ENCODE results near the gene HSD11B1L.
"Not testable (repeated sequence)": the region's sequence is repeated elsewhere in the genome, so short reads cannot be mapped to it uniquely, and the experiment has no call there.

The HSD11B1L gene

GRCh38 chr19:5686647-5687359 is 6.0 kb downstream of the HSD11B1L start:
- peak; percentile 94 for DNase-seq (ENCODE audit: low read depth in 2 of 2, low spot score in 1 of 2)

DNA sequence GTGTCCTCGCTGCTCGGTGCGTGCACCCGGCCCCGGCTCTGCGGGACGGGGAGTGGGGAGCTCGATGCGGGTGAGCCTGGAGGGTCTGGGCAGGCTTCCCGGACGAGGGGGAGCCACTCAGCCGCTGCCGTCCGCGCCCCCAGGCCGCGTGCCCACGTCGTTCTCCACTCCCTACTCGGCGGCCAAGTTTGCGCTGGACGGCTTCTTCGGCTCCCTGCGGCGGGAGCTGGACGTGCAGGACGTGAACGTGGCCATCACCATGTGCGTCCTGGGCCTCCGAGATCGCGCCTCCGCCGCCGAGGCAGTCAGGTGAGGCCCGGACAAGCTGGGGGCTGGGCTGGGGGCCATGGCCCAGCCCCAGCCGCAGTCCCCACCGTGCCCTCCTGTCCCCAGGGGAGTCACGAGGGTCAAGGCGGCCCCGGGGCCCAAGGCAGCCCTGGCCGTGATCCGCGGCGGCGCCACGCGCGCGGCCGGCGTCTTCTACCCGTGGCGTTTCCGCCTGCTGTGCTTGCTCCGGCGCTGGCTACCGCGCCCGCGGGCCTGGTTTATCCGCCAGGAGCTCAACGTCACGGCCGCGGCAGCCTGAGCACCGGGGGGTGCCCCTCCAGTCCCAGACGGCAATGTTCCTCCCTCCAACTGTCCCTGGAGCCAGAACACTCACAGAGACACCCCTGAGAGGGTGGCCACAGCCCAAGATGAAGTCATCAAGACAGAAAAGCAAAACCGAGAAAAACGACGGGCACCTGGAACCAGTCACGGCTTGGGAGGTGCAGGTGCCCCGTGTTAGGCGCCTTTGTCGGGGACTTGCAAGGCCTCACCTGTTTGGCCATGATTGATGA is 6.8 kb downstream of the HSD11B1L start:
- no peak for DNase-seq (ENCODE audit: low read depth in 2 of 2, low spot score in 1 of 2)

DNA sequence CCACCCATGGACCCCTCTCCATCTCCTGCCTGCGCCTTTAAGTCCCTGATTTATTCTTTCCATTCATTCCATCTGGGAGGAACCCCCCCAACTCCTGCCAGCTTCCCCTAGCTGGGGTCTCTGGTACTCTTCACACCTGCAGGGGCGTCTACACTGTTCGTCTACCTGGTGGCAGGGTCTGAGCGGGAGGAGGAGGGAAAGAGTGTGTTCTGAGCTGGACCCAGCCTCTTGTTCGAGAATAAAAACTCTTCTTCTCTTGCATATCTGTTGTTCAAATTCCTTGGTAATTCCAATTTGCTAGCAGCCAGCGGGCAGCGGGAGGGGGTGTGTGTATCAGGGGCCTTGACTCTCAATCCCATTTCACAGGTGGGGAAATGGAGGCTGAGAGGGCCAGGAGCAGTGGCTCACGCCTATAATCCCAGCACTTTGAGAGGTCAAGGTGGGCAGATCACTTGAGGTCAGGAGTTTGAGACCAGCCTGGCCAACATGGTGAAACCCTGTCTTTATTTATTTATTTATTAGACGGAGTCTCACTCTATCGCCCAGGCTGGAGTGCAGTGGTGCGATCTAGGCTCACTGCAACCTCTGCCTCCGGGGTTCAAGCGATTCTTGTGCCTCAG is 7.5 kb downstream of the HSD11B1L start:
- DNase-seq (ENCODE audit: low read depth in 2 of 2, low spot score in 1 of 2), result not testable (repeated sequence)

- peak; percentile 94 to 97 for DNase-seq (ENCODE audit: low read depth in 2 of 2, low spot score in 1 of 2)
Measured at GRCh38 chr19:5690125-5690954, 9.5 kb downstream of the HSD11B1L start, which contains the start of gene RPL36. TSS of gene RPL36 (plus strand) at chr19:5690295. CDS start at chr19:5690508, 213 bp downstream.

- DNase-seq (ENCODE audit: low read depth in 2 of 2, low spot score in 1 of 2), result peak; percentile 46 to 54
Measured at GRCh38 chr19:5690955-5691821, 10.4 kb downstream of the HSD11B1L start.

GRCh38 chr19:5691822-5692722 is 11.2 kb downstream of the HSD11B1L start:
- DNase-seq (ENCODE audit: low read depth in 2 of 2, low spot score in 1 of 2), result no peak

GRCh38 chr19:5692723-5693194 is 11.9 kb downstream of the HSD11B1L start:
- DNase-seq (ENCODE audit: low read depth in 2 of 2, low spot score in 1 of 2), result no peak

DNA sequence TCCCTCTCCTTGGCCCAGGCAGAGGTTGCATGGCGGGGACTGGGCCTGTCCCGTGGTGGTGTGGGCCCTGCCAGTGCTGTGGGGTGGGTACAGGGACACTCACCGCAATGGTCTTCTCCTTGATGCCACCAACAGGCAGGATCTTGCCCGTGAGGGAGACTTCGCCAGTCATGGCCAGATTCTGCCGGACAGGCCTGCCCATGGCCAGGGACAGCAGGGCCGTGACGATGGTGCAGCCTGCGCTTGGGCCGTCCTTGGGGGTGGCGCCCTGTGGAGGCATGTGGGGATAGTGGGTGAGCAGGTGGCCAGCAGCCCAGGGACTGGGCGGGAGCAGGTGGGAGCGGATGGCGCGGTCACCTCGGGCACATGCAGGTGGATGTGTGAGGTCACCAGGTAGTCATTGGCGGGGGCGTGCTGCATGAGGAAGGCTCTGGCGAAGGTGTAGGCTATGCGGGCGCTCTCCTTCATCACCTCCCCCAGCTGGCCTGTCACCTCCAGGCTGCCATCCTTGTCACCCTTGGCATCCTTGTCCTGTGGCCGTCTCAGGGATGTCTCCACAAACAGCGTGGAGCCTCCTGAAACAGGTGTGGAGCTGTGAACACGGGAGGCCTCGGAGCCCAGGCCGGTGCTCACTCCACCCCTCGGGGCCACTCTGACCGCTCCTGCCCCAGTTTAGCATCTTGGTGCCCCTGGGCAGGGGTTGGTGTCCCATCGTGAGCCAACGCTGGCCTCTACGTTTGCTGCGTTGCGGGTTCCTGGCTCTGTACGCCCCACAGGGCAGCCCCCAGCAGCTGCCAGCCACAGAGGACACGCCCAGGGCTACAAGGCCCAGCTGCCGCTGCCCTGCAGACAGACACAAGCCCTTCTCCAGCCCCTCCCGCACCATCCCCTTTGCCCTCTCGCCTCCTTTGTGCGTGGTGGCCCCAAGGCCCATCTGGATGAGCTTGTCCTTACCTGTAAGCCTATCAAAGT is 12.7 kb downstream of the HSD11B1L start:
- no peak for DNase-seq (ENCODE audit: low read depth in 2 of 2, low spot score in 1 of 2)

DNA sequence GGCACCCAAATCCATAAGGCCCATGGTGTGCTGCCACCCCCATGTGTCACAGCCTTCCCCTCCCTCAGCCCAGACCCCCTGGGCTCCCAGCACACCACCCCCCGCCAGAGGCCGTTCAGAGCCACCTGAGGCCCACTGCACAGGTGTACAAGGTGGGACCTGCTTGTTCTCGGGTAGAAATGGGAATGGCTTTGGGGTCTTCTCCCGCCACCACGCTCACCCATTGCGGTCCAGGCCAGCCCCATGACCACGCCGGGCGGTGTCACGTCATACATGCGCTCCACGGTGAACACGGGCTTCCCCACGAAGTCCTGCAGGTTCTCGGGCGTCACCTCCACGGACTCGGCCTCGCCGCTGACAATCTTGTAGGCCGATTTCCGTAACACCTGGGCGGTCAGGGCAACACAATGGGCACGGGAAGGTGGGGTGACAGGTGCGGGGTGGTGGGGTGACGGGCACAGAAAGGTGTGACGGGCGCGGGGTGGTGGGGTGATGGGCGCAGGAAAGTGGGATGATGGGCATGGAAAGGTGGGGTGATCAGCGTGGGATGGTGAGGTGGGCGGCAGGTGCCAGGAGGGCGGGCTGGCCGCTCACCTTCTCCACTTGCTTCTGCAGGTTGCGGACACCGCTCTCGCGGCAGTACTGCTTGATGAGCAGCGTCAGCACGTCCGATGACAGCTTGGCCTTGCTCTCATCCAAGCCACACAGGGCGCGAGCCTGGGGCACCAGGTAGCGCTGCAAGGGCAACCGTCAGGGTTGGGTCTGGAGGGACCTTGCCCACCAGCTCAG is 13.5 kb downstream of the HSD11B1L start:
- no peak for DNase-seq (ENCODE audit: low read depth in 2 of 2, low spot score in 1 of 2)

GRCh38 chr19:5694956-5695648 is 14.3 kb downstream of the HSD11B1L start:
- no peak for DNase-seq (ENCODE audit: low read depth in 2 of 2, low spot score in 1 of 2)

DNA sequence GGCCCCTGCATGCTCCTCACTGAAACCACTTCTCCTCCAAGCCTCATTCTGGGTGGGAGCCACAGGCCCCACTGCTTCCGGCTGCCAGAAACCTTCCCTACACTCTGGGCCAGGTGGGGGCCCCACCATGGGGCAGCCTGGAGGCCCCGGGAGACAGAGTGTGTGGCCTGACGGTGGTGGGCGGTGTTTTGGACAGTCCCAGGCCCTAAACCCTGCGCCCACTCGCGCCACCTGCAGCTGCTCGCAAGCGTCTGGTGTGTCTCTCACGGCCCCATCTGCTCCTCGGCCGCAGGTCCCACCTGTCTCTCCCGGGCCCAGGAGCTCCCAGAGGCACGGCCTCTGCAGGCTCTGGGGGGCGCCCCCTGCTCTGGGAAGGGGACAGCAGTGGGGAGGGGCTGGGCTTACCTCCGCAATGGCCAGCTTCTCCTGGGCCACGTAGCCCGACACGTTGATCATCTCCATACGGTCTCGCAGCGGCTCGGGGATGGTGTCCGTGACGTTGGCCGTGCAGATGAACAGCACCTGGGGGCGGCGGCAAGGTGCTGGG is 14.9 kb downstream of the HSD11B1L start:
- DNase-seq (ENCODE audit: low read depth in 2 of 2, low spot score in 1 of 2), result no peak

DNA sequence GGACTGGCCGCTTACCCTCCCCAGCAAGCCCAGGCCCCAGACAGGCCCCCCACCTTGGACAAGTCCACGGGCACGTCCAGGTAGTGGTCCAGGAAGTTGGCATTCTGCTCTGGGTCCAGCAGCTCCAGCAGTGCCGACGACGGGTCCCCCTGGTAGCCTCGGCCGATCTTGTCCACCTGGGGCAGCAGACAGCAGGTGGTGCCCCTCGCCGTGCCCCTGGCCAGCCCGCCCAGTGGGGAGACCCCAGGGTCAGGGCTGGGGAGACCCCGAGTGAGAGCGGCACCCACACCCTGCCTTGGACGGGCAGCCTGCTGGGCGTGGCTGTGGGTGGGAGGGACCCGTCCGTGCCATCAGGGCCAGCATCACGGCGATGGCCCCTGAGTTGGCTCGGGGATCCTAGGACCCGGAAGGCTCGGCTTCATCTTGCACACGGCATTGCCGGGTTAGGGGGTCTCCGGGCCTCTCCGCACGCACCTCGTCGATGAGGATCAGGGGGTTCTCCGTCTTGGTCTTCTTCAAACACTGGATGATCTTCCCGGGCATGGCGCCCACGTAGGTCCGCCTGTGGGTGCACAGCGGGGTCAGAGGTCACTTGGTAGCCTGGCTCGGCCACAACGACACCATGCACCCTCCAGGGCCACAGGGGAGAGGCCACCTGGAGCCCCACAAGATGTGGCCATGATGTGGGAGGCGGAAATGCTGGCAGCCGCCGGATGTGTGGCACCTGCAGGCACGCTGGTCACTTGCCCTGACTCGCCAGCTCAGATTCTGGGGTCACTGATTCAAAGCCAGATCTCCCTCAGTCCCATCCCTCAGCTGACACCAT is 15.6 kb downstream of the HSD11B1L start:
- no peak for DNase-seq (ENCODE audit: low read depth in 2 of 2, low spot score in 1 of 2)

- DNase-seq (ENCODE audit: low read depth in 2 of 2, low spot score in 1 of 2), result no peak
Measured at GRCh38 chr19:5697022-5697889, 16.4 kb downstream of the HSD11B1L start.
